GM18498 (cell line): Measurements from ENCODE around the gene USP44.
"Not testable (repeated sequence)": the region's sequence is repeated elsewhere in the genome, so short reads cannot be mapped to it uniquely, and the experiment has no call there.

Source experiments
- ATAC-seq: cut with Tn5 transposase; IDR thresholded peaks from one replicate; pipeline ENCODE4 v1.9.1; 2021; ENCODE audit warnings: mild to moderate bottlenecking, moderate library complexity; ENCODE audit not compliant: unreplicated experiment

The USP44 gene

GRCh38 chr12:95551305-95551704 lies at the start of gene USP44:
Gene USP44 (minus strand): TSS chr12:95551476. CDS start chr12:95534256, 17,220 bp downstream.
- no peak for ATAC-seq

GRCh38 chr12:95600567-95600966 lies 49.3 kb upstream of the USP44 start:
- ATAC-seq: no peak

GRCh38 chr12:95599880-95600279 lies 48.6 kb upstream of the USP44 start:
- no peak for ATAC-seq

GRCh38 chr12:95594136-95594535 lies 42.9 kb upstream of the USP44 start:
- ATAC-seq: no peak

GRCh38 chr12:95593266-95593871 lies 42.1 kb upstream of the USP44 start:
- no peak for ATAC-seq

- ATAC-seq: no peak
Measured at GRCh38 chr12:95591731-95592130, 40.5 kb upstream of the USP44 start.

GRCh38 chr12:95590775-95591174 lies 39.5 kb upstream of the USP44 start:
- no peak for ATAC-seq

- ATAC-seq: no peak
Measured at GRCh38 chr12:95583933-95584332, 32.7 kb upstream of the USP44 start.

- no peak for ATAC-seq
Measured at GRCh38 chr12:95582230-95583058, 31.2 kb upstream of the USP44 start.

- no peak for ATAC-seq
Measured at GRCh38 chr12:95577820-95578219, 26.5 kb upstream of the USP44 start.

GRCh38 chr12:95574799-95575452 lies 23.6 kb upstream of the USP44 start:
- ATAC-seq: no peak

- no peak for ATAC-seq
Measured at GRCh38 chr12:95573951-95574576, 22.8 kb upstream of the USP44 start.

GRCh38 chr12:95571369-95571768 lies 20.1 kb upstream of the USP44 start:
- no peak for ATAC-seq

GRCh38 chr12:95568045-95568444 lies 16.8 kb upstream of the USP44 start:
- not testable (repeated sequence) for ATAC-seq

GRCh38 chr12:95557625-95558024 lies 6.3 kb upstream of the USP44 start:
- no peak for ATAC-seq

- ATAC-seq: no peak
Measured at GRCh38 chr12:95554532-95555071, 3.3 kb upstream of the USP44 start.

GRCh38 chr12:95553197-95553943 lies 2.1 kb upstream of the USP44 start:
- no peak for ATAC-seq

- no peak for ATAC-seq
Measured at GRCh38 chr12:95551913-95552516, 739 bp upstream of the USP44 start.

GRCh38 chr12:95549392-95550084 lies 1.7 kb downstream of the USP44 start:
- no peak for ATAC-seq
